ENCODE data around the gene VPS37D. TPM values are rescaled to one million over a fixed set of nuclear protein-coding genes. Genes with fewer than 3 reads are reported as not detected.
A peak's percentile ranks its signal among the peaks of the same experiment; 100 is the strongest.

Gene VPS37D
- total RNA-seq, 1 donor from 2014 or later, result 17.2 TPM

DNA sequence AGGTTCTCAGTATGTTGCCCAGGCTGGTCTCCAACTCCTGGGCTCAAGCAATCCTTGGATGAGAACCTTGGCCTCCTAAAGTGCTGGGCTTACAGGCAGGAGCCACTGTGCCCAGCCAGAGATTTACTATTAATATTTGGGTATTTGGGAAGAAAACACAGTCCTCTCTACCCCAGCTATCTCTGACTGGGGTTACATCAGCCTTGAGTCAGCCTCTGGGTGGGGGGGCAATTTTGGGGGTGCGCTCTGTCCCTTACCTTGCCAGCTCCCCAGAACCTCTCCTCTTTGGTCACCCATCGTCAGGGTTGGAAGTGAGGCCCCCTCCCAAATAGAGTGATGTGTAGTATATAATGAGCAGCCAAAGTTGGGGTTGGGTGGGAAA lies 45.1 kb upstream of the VPS37D start:
- H3K9me3 Mint-ChIP-seq (ENCODE audit: unreplicated experiment), result peaks cover 4% of the 10 kb centered on the region
- H3K4me3 Mint-ChIP-seq (ENCODE audit: unreplicated experiment), result no peak overlapping the region
- H3K27me3 Mint-ChIP-seq (ENCODE audit: unreplicated experiment), result peaks cover 3% of the 10 kb centered on the region
- TF ChIP-seq, protein P1, sequence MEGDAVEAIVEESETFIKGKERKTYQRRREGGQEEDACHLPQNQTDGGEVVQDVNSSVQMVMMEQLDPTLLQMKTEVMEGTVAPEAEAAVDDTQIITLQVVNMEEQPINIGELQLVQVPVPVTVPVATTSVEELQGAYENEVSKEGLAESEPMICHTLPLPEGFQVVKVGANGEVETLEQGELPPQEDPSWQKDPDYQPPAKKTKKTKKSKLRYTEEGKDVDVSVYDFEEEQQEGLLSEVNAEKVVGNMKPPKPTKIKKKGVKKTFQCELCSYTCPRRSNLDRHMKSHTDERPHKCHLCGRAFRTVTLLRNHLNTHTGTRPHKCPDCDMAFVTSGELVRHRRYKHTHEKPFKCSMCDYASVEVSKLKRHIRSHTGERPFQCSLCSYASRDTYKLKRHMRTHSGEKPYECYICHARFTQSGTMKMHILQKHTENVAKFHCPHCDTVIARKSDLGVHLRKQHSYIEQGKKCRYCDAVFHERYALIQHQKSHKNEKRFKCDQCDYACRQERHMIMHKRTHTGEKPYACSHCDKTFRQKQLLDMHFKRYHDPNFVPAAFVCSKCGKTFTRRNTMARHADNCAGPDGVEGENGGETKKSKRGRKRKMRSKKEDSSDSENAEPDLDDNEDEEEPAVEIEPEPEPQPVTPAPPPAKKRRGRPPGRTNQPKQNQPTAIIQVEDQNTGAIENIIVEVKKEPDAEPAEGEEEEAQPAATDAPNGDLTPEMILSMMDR (IDR thresholded peaks at IDR 0.05; ENCODE audit: partially characterized antibody, unreplicated experiment), result no peak
- no peaks in the 10 kb centered on the region for H3K36me3 Mint-ChIP-seq (ENCODE audit: unreplicated experiment)
- H3K27ac Mint-ChIP-seq (ENCODE audit: unreplicated experiment), result no peak overlapping the region
- DNase-seq, result no peak
- peaks cover 2% of the 10 kb centered on the region for H3K4me1 Mint-ChIP-seq (ENCODE audit: low read depth, unreplicated experiment)

DNA sequence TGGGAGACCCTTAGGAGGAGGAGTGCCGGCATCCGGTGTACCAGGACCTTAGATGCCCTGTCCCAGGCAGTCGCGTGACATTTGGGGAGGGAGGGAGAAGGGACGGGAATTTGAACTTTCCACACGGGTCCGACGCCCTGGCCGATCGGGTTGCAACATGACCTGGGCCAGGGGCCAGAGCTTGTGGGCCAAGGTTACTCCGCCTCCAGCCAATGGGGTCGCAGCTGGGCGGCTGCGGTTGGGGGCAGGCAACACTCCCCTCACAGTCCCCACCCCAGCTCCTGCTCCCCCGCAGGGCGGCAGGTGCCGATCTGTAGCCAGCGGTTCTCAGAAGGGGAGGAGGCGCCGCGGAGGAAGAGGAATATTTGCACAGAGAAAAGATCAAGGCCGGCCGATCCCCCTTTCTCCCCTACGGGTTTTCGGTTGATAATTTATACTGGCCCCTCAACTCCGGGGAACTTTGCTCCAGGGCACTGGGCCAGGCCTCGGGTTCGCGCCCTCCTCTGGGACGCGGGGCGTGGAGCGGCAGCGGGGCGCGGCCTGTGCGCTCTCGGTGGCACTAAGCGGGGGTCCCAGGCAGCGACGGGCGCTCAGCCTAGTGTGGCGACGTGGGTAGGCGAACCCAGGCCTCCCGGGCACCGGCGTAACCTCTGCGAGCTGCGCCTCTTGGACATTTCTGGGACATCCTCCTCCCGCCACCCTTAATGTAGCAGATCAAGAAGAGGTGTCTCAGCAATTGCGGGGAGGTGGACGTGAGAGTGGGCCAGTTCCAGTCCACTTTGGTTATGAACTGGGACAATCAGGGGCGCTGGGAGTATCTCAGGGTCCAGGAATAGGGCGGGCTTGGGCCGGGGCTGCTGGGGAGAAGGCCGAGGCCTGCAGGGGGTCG lies 44.5 kb upstream of the VPS37D start:
- Mint-ChIP-seq H3K4me3 (ENCODE audit: unreplicated experiment) (no peak overlapping the region), H3K4me1 (ENCODE audit: low read depth, unreplicated experiment) (peaks cover 2% of the 10 kb centered on the region), H3K36me3 (ENCODE audit: unreplicated experiment) (no peaks in the 10 kb centered on the region), H3K9me3 (ENCODE audit: unreplicated experiment) (peaks cover 4% of the 10 kb centered on the region), H3K27ac (ENCODE audit: unreplicated experiment) (no peak overlapping the region), H3K27me3 (ENCODE audit: unreplicated experiment) (peaks cover 3% of the 10 kb centered on the region)
- no peak for DNase-seq
- TF ChIP-seq, protein P1 (IDR thresholded peaks at IDR 0.05; ENCODE audit: partially characterized antibody, unreplicated experiment), result no peak

DNA sequence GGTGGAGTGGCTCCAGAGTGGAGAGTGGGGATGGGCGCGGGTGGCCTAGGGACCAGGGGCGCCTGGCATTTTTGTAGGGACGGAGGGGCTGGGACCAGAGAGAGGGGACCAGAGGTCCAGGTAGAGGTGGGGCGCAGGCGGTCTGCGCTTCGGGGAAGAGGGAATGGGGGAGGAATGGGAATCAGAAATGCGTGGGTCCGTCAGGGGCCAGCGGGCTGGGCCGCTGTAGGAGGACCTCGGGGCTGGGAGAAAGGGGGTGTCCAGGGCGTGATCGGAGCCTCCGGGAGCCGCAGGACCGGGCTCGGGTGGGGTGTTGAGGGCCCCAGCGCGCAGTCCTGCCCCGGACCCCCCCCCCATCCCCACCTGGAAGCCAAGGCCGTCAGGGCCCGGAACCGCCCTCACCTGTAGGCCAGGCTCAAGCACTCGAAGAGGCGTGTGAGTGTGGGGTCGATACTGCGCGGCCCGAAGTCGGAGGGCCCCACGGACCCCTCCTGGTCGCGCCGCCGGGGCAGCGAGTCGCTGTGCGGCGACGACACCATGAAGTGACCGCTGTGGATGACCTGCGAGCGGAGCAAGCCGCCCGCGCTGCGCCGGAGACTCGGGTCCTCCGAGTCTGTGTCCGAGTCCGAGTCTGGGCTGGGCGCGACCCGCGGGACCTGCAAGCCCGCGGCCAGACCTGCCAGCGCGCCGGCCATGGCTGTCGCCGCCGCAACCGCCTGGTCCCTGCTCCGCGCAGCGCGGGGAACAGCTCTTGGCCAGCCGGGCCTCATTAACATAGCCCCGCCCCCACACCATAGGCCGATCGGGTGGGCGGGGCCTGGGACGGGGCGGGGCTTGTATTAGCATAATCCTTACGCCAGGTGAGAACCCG lies 43.6 kb upstream of the VPS37D start, which contains the start of gene MLXIPL:
TSS of gene MLXIPL (minus strand) at position 725 of the 871 bp plus-strand sequence. CDS start at position 695, 30 bp downstream.
- H3K4me1 Mint-ChIP-seq (ENCODE audit: low read depth, unreplicated experiment), result no peaks in the 10 kb centered on the region
- peak; percentile 89 for DNase-seq
- peaks cover 5% of the 10 kb centered on the region for H3K27me3 Mint-ChIP-seq (ENCODE audit: unreplicated experiment)
- TF ChIP-seq, protein P1 (IDR thresholded peaks at IDR 0.05; ENCODE audit: partially characterized antibody, unreplicated experiment), result no peak
- H3K27ac Mint-ChIP-seq (ENCODE audit: unreplicated experiment), result no peak within 1 kb of the TSS
- peaks cover 4% of the 10 kb centered on the region for H3K9me3 Mint-ChIP-seq (ENCODE audit: unreplicated experiment)
- no peaks in the 10 kb centered on the region for H3K36me3 Mint-ChIP-seq (ENCODE audit: unreplicated experiment)
- no peak within 1 kb of the TSS for H3K4me3 Mint-ChIP-seq (ENCODE audit: unreplicated experiment)

DNA sequence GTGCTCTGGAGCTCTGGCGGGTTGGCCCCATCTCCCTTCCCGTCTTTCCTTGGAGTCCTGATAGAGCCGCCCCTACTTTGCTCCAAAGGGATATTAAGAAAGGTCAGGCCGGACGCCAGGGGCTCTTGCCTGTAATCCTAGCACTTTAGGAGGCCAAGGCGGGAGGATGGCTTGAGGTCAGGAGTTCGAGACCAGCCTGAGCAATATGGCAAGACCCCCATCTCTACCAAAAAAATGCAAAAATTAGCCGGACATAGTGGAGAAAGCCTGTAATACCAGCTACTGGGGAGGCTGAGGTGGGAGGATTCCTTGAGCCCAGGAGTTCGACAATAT lies 43.0 kb upstream of the VPS37D start:
- TF ChIP-seq, protein P1 (IDR thresholded peaks at IDR 0.05; ENCODE audit: partially characterized antibody, unreplicated experiment), result no peak
- DNase-seq, result no peak
- Mint-ChIP-seq H3K27ac (ENCODE audit: unreplicated experiment) (no peak overlapping the region), H3K9me3 (ENCODE audit: unreplicated experiment) (peaks cover 4% of the 10 kb centered on the region), H3K36me3 (ENCODE audit: unreplicated experiment) (no peaks in the 10 kb centered on the region), H3K4me1 (ENCODE audit: low read depth, unreplicated experiment) (no peaks in the 10 kb centered on the region), H3K4me3 (ENCODE audit: unreplicated experiment) (no peak overlapping the region), H3K27me3 (ENCODE audit: unreplicated experiment) (peaks cover 7% of the 10 kb centered on the region)
